ENCODE measurements around the gene AKTIP.
A peak's percentile ranks its signal among the peaks of the same experiment; 100 is the strongest.
"Not testable (repeated sequence)": the region's sequence is repeated elsewhere in the genome, so short reads cannot be mapped to it uniquely, and the experiment has no call there.

The AKTIP gene

GRCh38 chr16:53517851-53518250 lies 14.8 kb upstream of the AKTIP start:
- TF ChIP-seq CTCF (IDR thresholded peaks at IDR 0.05; ENCODE audit: low read depth, low read length, poor library complexity, severe bottlenecking) (no peak), EZH2phosphoT487 (IDR thresholded peaks at IDR 0.05; ENCODE audit: borderline replicate concordance, low read length) (no peak)
- Histone ChIP-seq H3K4me3 (ENCODE audit: low read length) (no peak overlapping the region), H3K79me2 (ENCODE audit: control insufficient read depth, low read length) (no peaks in the 10 kb centered on the region), H3K27me3 (ENCODE audit: control insufficient read depth, low read length) (peaks cover 31% of the 10 kb centered on the region), H3K27ac (ENCODE audit: low read depth, low read length) (no peak overlapping the region), H3K9me3 (ENCODE audit: control insufficient read depth, insufficient read depth, low read length) (0 out of 2 replicates have a peak, but pooled peaks cover 8% of the 10 kb centered on the region), H3K9me2 (replicated peaks; ENCODE audit: control insufficient read depth, low read length) (no peaks in the 10 kb centered on the region), H3K36me3 (ENCODE audit: control insufficient read depth, low read length) (no peaks in the 10 kb centered on the region), H3K4me1 (ENCODE audit: control insufficient read depth, low read length) (peaks cover 29% of the 10 kb centered on the region), H3F3A (ENCODE audit: control insufficient read depth, insufficient read depth) (no peaks in the 10 kb centered on the region), H3K4me2 (ENCODE audit: low read length) (peak overlapping the region; percentile 97; the same call in 1 of the 2 replicates), H4K20me1 (ENCODE audit: control insufficient read depth, insufficient read depth, low read depth, low read length) (0 out of 2 replicates have a peak, but pooled peaks cover 3% of the 10 kb centered on the region)

- TF ChIP-seq EZH2phosphoT487 (IDR thresholded peaks at IDR 0.05; ENCODE audit: borderline replicate concordance, low read length) (no peak), CTCF (IDR thresholded peaks at IDR 0.05; ENCODE audit: low read depth, low read length, poor library complexity, severe bottlenecking) (no peak)
- Histone ChIP-seq H3K27ac (ENCODE audit: low read depth, low read length) (no peak overlapping the region), H3K4me2 (ENCODE audit: low read length) (no peak overlapping the region)
Observed at GRCh38 chr16:53515811-53516210, 12.8 kb upstream of the AKTIP start.

GRCh38 chr16:53515259-53515658 lies 12.2 kb upstream of the AKTIP start:
- Histone ChIP-seq H3K9me3 (ENCODE audit: control insufficient read depth, insufficient read depth, low read length) (0 out of 2 replicates have a peak, but pooled peaks cover 8% of the 10 kb centered on the region), H3K79me2 (ENCODE audit: control insufficient read depth, low read length) (no peaks in the 10 kb centered on the region), H3K27ac (ENCODE audit: low read depth, low read length) (no peak overlapping the region), H4K20me1 (ENCODE audit: control insufficient read depth, insufficient read depth, low read depth, low read length) (0 out of 2 replicates have a peak, but pooled peaks cover 3% of the 10 kb centered on the region), H3F3A (ENCODE audit: control insufficient read depth, insufficient read depth) (no peaks in the 10 kb centered on the region), H3K4me1 (ENCODE audit: control insufficient read depth, low read length) (peaks cover 33% of the 10 kb centered on the region), H3K27me3 (ENCODE audit: control insufficient read depth, low read length) (peaks cover 35% of the 10 kb centered on the region), H3K36me3 (ENCODE audit: control insufficient read depth, low read length) (no peaks in the 10 kb centered on the region), H3K4me2 (ENCODE audit: low read length) (no peak overlapping the region), H3K9me2 (replicated peaks; ENCODE audit: control insufficient read depth, low read length) (no peaks in the 10 kb centered on the region), H3K4me3 (ENCODE audit: low read length) (no peak overlapping the region)
- TF ChIP-seq CTCF (IDR thresholded peaks at IDR 0.05; ENCODE audit: low read depth, low read length, poor library complexity, severe bottlenecking) (no peak), EZH2phosphoT487 (IDR thresholded peaks at IDR 0.05; ENCODE audit: borderline replicate concordance, low read length) (no peak)

More at GRCh38 chr16:53515811-53516210, 12.8 kb upstream of the AKTIP start:
- H3K36me3 ChIP-seq (ENCODE audit: control insufficient read depth, low read length), result no peaks in the 10 kb centered on the region
- no peaks in the 10 kb centered on the region for H3K9me2 ChIP-seq (replicated peaks; ENCODE audit: control insufficient read depth, low read length)
- 0 out of 2 replicates have a peak, but pooled peaks cover 3% of the 10 kb centered on the region for H4K20me1 ChIP-seq (ENCODE audit: control insufficient read depth, insufficient read depth, low read depth, low read length)
- no peak overlapping the region for H3K4me3 ChIP-seq (ENCODE audit: low read length)
- 0 out of 2 replicates have a peak, but pooled peaks cover 8% of the 10 kb centered on the region for H3K9me3 ChIP-seq (ENCODE audit: control insufficient read depth, insufficient read depth, low read length)
- peaks cover 29% of the 10 kb centered on the region for H3K4me1 ChIP-seq (ENCODE audit: control insufficient read depth, low read length)
- H3F3A ChIP-seq (ENCODE audit: control insufficient read depth, insufficient read depth), result no peaks in the 10 kb centered on the region
- H3K27me3 ChIP-seq (ENCODE audit: control insufficient read depth, low read length), result peaks cover 34% of the 10 kb centered on the region
- H3K79me2 ChIP-seq (ENCODE audit: control insufficient read depth, low read length), result no peaks in the 10 kb centered on the region

GRCh38 chr16:53512795-53513194 lies 9.8 kb upstream of the AKTIP start:
- H3K36me3 ChIP-seq (ENCODE audit: control insufficient read depth, low read length); H3K4me2 ChIP-seq (ENCODE audit: low read length); H3K4me3 ChIP-seq (ENCODE audit: low read length); H3K9me2 ChIP-seq (replicated peaks; ENCODE audit: control insufficient read depth, low read length); H3K9me3 ChIP-seq (ENCODE audit: control insufficient read depth, insufficient read depth, low read length); H3F3A ChIP-seq (ENCODE audit: control insufficient read depth, insufficient read depth); H3K79me2 ChIP-seq (ENCODE audit: control insufficient read depth, low read length); H3K27ac ChIP-seq (ENCODE audit: low read depth, low read length); H4K20me1 ChIP-seq (ENCODE audit: control insufficient read depth, insufficient read depth, low read depth, low read length): not testable (repeated sequence)
- peaks cover 14% of the 10 kb centered on the region for H3K4me1 ChIP-seq (ENCODE audit: control insufficient read depth, low read length)
- H3K27me3 ChIP-seq (ENCODE audit: control insufficient read depth, low read length), result peaks cover 22% of the 10 kb centered on the region

Data from DOHH2 (cell line).